Measurements from ENCODE around the gene MZB1. TPM values are rescaled to one million over a fixed set of nuclear protein-coding genes. Genes with fewer than 3 reads are reported as not detected.
A peak's percentile ranks its signal among the peaks of the same experiment; 100 is the strongest.

Gene MZB1
- total RNA-seq, 1 experiment from 2014 or later = 1.1 TPM

GRCh38 chr5:139390639-139391569 lies 1.2 kb upstream of the MZB1 start:
- DNase-seq (ENCODE audit: low spot score) (no peak), ATAC-seq (no peak)
- peak overlapping the region; percentile 68; the same call in 1 of the 2 replicates for H3K4me3 Mint-ChIP-seq
- no peaks in the 10 kb centered on the region for H3K36me3 Mint-ChIP-seq
- TF ChIP-seq ERG (CRISPR knock-in tag; IDR thresholded peaks at IDR 0.05) (no peak), ESRRA (CRISPR knock-in tag; IDR thresholded peaks at IDR 0.05; ENCODE audit: borderline replicate concordance) (no peak), TEAD4 (CRISPR knock-in tag; IDR thresholded peaks at IDR 0.05) (no peak), SP1 (CRISPR knock-in tag; conservative IDR thresholded peaks at IDR 0.05) (no peak), ZSCAN18 (CRISPR knock-in tag; IDR thresholded peaks at IDR 0.05) (no peak)
- POLR2A ChIA-PET = interaction anchor here (1.0 kb wide), 1 partner anchor 49 kb away, joined by 4 read pairs; no protein-coding TSS in a partner anchor
- CTCF ChIA-PET = interaction anchor here (0.7 to 5.6 kb wide), 5 partner anchors 12 to 49 kb away, joined by 3 to 31 read pairs (median 8); partner anchors contain the start of genes PAIP2 and SPATA24
- no peaks in the 10 kb centered on the region for H3K9me3 Mint-ChIP-seq
- peaks cover 41% of the 10 kb centered on the region for H3K27me3 Mint-ChIP-seq (ENCODE audit: low read depth)
- H3K27ac Mint-ChIP-seq = no peak overlapping the region
- H3K4me1 Mint-ChIP-seq = peaks cover 34% of the 10 kb centered on the region

- Mint-ChIP-seq H3K36me3 (no peaks in the 10 kb centered on the region), H3K4me3 (peak overlapping the region; percentile 31), H3K4me1 (peaks cover 24% of the 10 kb centered on the region), H3K27ac (peak overlapping the region; percentile 48; the same call in 1 of the 2 replicates), H3K27me3 (ENCODE audit: low read depth) (peaks cover 21% of the 10 kb centered on the region), H3K9me3 (no peaks in the 10 kb centered on the region)
- DNase-seq (ENCODE audit: low spot score) (no peak), ATAC-seq (peak; percentile 3)
- POLR2A ChIA-PET = interaction anchor here (0.5 to 1.7 kb wide), 5 partner anchors 10 to 916 kb away, joined by 3 to 7 read pairs (median 3); partner anchors contain the start of gene MATR3
- CTCF ChIA-PET = interaction anchor here (0.6 to 1.9 kb wide), 4 partner anchors 14 to 214 kb away, joined by 4 to 11 read pairs (median 6); partner anchors contain the start of gene PAIP2
- TF ChIP-seq TEAD1 (CRISPR knock-in tag; IDR thresholded peaks at IDR 0.05) = no peak
- no peak for TF ChIP-seq MXD4 (CRISPR knock-in tag; IDR thresholded peaks at IDR 0.05; ENCODE audit: borderline replicate concordance)
- no peak for TF ChIP-seq ZNF423 (CRISPR knock-in tag; IDR thresholded peaks at IDR 0.05)
- TF ChIP-seq ZNF263 (CRISPR knock-in tag; IDR thresholded peaks at IDR 0.05; ENCODE audit: low read depth) = no peak
- no peak for TF ChIP-seq E2F1 (CRISPR knock-in tag; IDR thresholded peaks at IDR 0.05)
- no peak for TF ChIP-seq ZBTB43 (CRISPR knock-in tag; IDR thresholded peaks at IDR 0.05)
- no peak for TF ChIP-seq HMGXB4 (CRISPR knock-in tag; IDR thresholded peaks at IDR 0.05)
- no peak for TF ChIP-seq IRF1 (CRISPR knock-in tag; IDR thresholded peaks at IDR 0.05)
- TF ChIP-seq OVOL2 (CRISPR knock-in tag; IDR thresholded peaks at IDR 0.05; ENCODE audit: borderline replicate concordance) = no peak
- TF ChIP-seq JUN (CRISPR knock-in tag; IDR thresholded peaks at IDR 0.05) = no peak
- TF ChIP-seq RELA (CRISPR knock-in tag; IDR thresholded peaks at IDR 0.05; ENCODE audit: borderline replicate concordance) = no peak
- TF ChIP-seq PRDM15 (CRISPR knock-in tag; IDR thresholded peaks at IDR 0.05) = peak; percentile 82
- no peak for TF ChIP-seq ZNF396 (CRISPR knock-in tag; IDR thresholded peaks at IDR 0.05; ENCODE audit: borderline replicate concordance)
Observed at GRCh38 chr5:139388198-139388821, 1.4 kb downstream of the MZB1 start.

Data from WTC11 (cell line).